Type B pancreatic cell (in vitro differentiated cells): ENCODE measurements around the gene CISH. TPM values are rescaled to one million over a fixed set of nuclear protein-coding genes. Genes with fewer than 3 reads are reported as not detected.

ENCODE experiments used
- DNase-seq: peaks from one replicate; pipeline ENCODE4 v3.0.0; 2021; ENCODE audit warnings: mixed read lengths; ENCODE audit not compliant: unreplicated experiment; ENCODE audit errors: extremely low spot score
- H3K27ac Mint-ChIP-seq: 2 replicates; pipeline ENCODE4 v1.8.0; 2021; ENCODE audit warnings: mild to moderate bottlenecking, mixed read lengths
- H3K27me3 Mint-ChIP-seq: 2 replicates; pipeline ENCODE4 v1.8.0; 2021; ENCODE audit warnings: mixed read lengths
- H3K36me3 Mint-ChIP-seq: 2 replicates; pipeline ENCODE4 v1.8.0; 2021; ENCODE audit warnings: mixed read lengths
- H3K4me1 Mint-ChIP-seq: one replicate; pipeline ENCODE4 v1.8.0; 2021; ENCODE audit warnings: mixed read lengths; ENCODE audit not compliant: unreplicated experiment
- H3K4me3 Mint-ChIP-seq: 2 replicates; pipeline ENCODE4 v1.8.0; 2021; ENCODE audit warnings: mild to moderate bottlenecking, mixed read lengths
- H3K9me3 Mint-ChIP-seq: 2 replicates; pipeline ENCODE4 v1.8.0; 2021; ENCODE audit warnings: mixed read lengths
- CTCF ChIP-seq: fragments of 200-600 bp; sonication (generic); conservative IDR thresholded peaks from 2 replicates; pipeline ENCODE4 v1.5.0; 2021; ENCODE audit warnings: antibody characterized with exemption, mild to moderate bottlenecking
- total RNA-seq: library from RNA; stranded (reverse); gene quantifications from 2 replicates; pipeline ENCODE4 v1.2.1, GENCODE V29; 2021; ENCODE audit warnings: low replicate concordance

The CISH gene
- total RNA-seq, 1 donor from 2014 or later: 7.0 TPM

- Mint-ChIP-seq H3K9me3 (no peaks in the 10 kb centered on the region), H3K36me3 (peaks cover 6% of the 10 kb centered on the region), H3K27me3 (no peaks in the 10 kb centered on the region), H3K27ac (no peak overlapping the region), H3K4me3 (no peak overlapping the region), H3K4me1 (peaks cover 36% of the 10 kb centered on the region)
- no peak for DNase-seq
- no peak for TF ChIP-seq CTCF
Observed at GRCh38 chr3:50637011-50637410, 25.4 kb upstream of the CISH start.

GRCh38 chr3:50635066-50635465 lies 23.5 kb upstream of the CISH start:
- Mint-ChIP-seq H3K4me3 (no peak overlapping the region), H3K27ac (no peak overlapping the region), H3K4me1 (peaks cover 41% of the 10 kb centered on the region), H3K27me3 (no peaks in the 10 kb centered on the region), H3K36me3 (no peaks in the 10 kb centered on the region), H3K9me3 (no peaks in the 10 kb centered on the region)
- TF ChIP-seq CTCF: no peak
- DNase-seq: no peak

- no peaks in the 10 kb centered on the region for H3K36me3 Mint-ChIP-seq
- H3K4me1 Mint-ChIP-seq: peaks cover 35% of the 10 kb centered on the region
- H3K27ac Mint-ChIP-seq: no peak overlapping the region
- no peak overlapping the region for H3K4me3 Mint-ChIP-seq
- no peaks in the 10 kb centered on the region for H3K9me3 Mint-ChIP-seq
- no peaks in the 10 kb centered on the region for H3K27me3 Mint-ChIP-seq
- no peak for TF ChIP-seq CTCF
- no peak for DNase-seq
Observed at GRCh38 chr3:50633230-50633790, 21.7 kb upstream of the CISH start.

- no peaks in the 10 kb centered on the region for H3K36me3 Mint-ChIP-seq
- TF ChIP-seq CTCF: no peak
- no peaks in the 10 kb centered on the region for H3K9me3 Mint-ChIP-seq
- no peak for DNase-seq
- H3K27ac Mint-ChIP-seq: no peak overlapping the region
- H3K4me3 Mint-ChIP-seq: no peak overlapping the region
- H3K4me1 Mint-ChIP-seq: peaks cover 35% of the 10 kb centered on the region
- H3K27me3 Mint-ChIP-seq: no peaks in the 10 kb centered on the region
Observed at GRCh38 chr3:50632450-50632849, 20.9 kb upstream of the CISH start.

- H3K36me3 Mint-ChIP-seq: no peaks in the 10 kb centered on the region
- H3K27ac Mint-ChIP-seq: no peak overlapping the region
- H3K9me3 Mint-ChIP-seq: no peaks in the 10 kb centered on the region
- TF ChIP-seq CTCF: no peak
- peaks cover 29% of the 10 kb centered on the region for H3K4me1 Mint-ChIP-seq
- H3K4me3 Mint-ChIP-seq: no peak overlapping the region
- no peaks in the 10 kb centered on the region for H3K27me3 Mint-ChIP-seq
- DNase-seq: no peak
Observed at GRCh38 chr3:50630877-50631276, 19.3 kb upstream of the CISH start.

- no peaks in the 10 kb centered on the region for H3K9me3 Mint-ChIP-seq
- no peak overlapping the region for H3K27ac Mint-ChIP-seq
- H3K4me3 Mint-ChIP-seq: no peak overlapping the region
Observed at GRCh38 chr3:50630394-50630793, 18.8 kb upstream of the CISH start.

More at GRCh38 chr3:50630394-50630793, 18.8 kb upstream of the CISH start:
- TF ChIP-seq CTCF: no peak
- Mint-ChIP-seq H3K36me3 (no peaks in the 10 kb centered on the region), H3K27me3 (no peaks in the 10 kb centered on the region), H3K4me1 (peaks cover 29% of the 10 kb centered on the region)
- no peak for DNase-seq
